Body of pancreas (tissue), 4 donors: Measurements from ENCODE around the gene PLA2G15.

Source experiments
- CTCF ChIP-seq, 7 experiments: fragments of 450-650 bp in 4 of 7; fragments of 200-600 bp in 3 of 7; sonication (generic) in 3 of 7; IDR thresholded peaks; one replicate each; pipeline ENCODE4 v1.5.1; 2016 to 2019; ENCODE audit warnings: antibody characterized with exemption in 7 of 7
- POLR2A ChIP-seq, 3 donors: fragments of 450-650 bp; IDR thresholded peaks; one replicate each; pipeline ENCODE4 v1.6.1; 2016; ENCODE audit warnings: antibody characterized with exemption in 3 of 3, mild to moderate bottlenecking in 2 of 3

DNA sequence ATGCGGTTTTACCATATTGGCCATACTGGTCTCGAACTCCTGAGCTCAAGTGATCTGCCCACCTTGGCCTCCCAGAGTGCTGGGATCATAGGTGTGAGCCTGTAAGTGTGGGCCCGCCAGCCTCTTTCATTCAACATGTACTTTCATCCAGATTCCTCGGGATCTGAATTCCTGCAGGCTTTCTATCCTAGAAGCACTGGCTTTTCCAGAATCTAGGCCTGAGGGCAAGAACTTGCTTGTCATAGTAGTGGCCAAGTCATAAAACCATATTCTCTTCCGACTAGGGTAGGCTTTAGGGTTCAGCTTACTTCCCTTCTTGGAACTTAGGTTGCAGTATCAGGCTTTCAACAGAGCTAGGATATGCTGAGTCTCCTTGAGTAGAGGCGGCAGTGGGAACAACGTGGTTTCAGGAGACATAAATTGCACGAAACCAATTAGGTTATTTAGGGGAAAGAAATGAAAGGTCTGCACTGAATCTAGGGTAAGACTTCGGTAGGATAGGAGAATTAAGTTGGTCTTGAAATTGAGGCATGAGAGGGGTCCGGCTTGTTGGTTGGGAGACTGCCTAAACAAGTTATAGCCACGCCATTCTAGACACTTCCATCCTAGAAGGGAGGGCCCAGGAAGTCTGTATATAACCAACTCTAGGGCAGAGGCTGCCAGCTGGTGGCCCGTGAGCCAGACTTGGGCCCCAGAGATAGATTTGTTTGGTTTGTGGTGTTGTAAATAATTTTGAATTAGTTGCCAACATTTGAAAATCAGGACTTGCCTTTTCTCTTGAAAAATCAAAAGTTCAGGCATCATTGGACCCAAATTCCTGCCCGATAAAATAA, 34.8 kb downstream of the PLA2G15 start:
- no peak for TF ChIP-seq CTCF (IDR thresholded peaks at IDR 0.05)
- TF ChIP-seq POLR2A (IDR thresholded peaks at IDR 0.05): no peak
